Erythroblast (primary cell): ENCODE measurements around the gene UPK1B.

Source experiments
- GATA1 ChIP-seq: IDR thresholded peaks from 2 replicates; pipeline ENCODE4 v1.6.1; 2011; ENCODE audit warnings: low read depth, mild to moderate bottlenecking, control low read depth, low read length, moderate library complexity
- POLR2A ChIP-seq: IDR thresholded peaks from 2 replicates; pipeline ENCODE4 v1.6.1; 2011; ENCODE audit warnings: mild to moderate bottlenecking, low read length

GRCh38 chr3:119240101-119240590, 66.7 kb downstream of the UPK1B start:
- TF ChIP-seq POLR2A (no peak), GATA1 (no peak)
